Measurements from ENCODE around the gene SEMA3F.

- TF ChIP-seq CTCF (IDR thresholded peaks at IDR 0.05) = no peak
- TF ChIP-seq POLR2A (IDR thresholded peaks at IDR 0.05) = peak in 1 of 2 donors; percentile 32
Measured at GRCh38 chr3:50167069-50167840, 12.1 kb downstream of the SEMA3F start.
